Measurements from ENCODE around the gene PIK3CG.

Gene PIK3CG

GRCh38 chr7:106901828-106902441, 36.9 kb downstream of the PIK3CG start:
- Histone ChIP-seq H3K27ac (ENCODE audit: low read depth, low read length) (no peak overlapping the region), H3F3A (ENCODE audit: insufficient read depth) (no peaks in the 10 kb centered on the region), H3K79me2 (ENCODE audit: insufficient read depth, low read length) (peaks cover 19% of the 10 kb centered on the region), H3K9me2 (replicated peaks; ENCODE audit: insufficient read depth, low read length) (no peaks in the 10 kb centered on the region), H3K9ac (ENCODE audit: low read length) (no peak overlapping the region), H3K4me2 (ENCODE audit: low read depth, low read length, poor library complexity, severe bottlenecking) (no peak overlapping the region), H2AFZ (ENCODE audit: low read depth, low read length, severe bottlenecking) (no peak overlapping the region), H3K27me3 (ENCODE audit: low read length) (no peaks in the 10 kb centered on the region), H3K36me3 (ENCODE audit: low read length) (peaks cover 16% of the 10 kb centered on the region; the same call in 1 of the 2 replicates), H3K9me3 (ENCODE audit: insufficient read depth, low read length) (no peaks in the 10 kb centered on the region), H3K4me3 (ENCODE audit: insufficient read depth, low read length, poor library complexity, severe bottlenecking) (no peak overlapping the region), H4K20me1 (ENCODE audit: low read depth, low read length) (no peaks in the 10 kb centered on the region)
- TF ChIP-seq EZH2phosphoT487 (conservative IDR thresholded peaks at IDR 0.05; ENCODE audit: low read length) (no peak), CTCF (IDR thresholded peaks at IDR 0.05; ENCODE audit: insufficient read depth, low read length, poor library complexity, severe bottlenecking) (no peak)

GRCh38 chr7:106905734-106906133, 40.7 kb downstream of the PIK3CG start:
- no peaks in the 10 kb centered on the region for H3K27me3 ChIP-seq (ENCODE audit: low read length)
- H3K4me2 ChIP-seq (ENCODE audit: low read depth, low read length, poor library complexity, severe bottlenecking): no peak overlapping the region
- no peaks in the 10 kb centered on the region for H3K9me2 ChIP-seq (replicated peaks; ENCODE audit: insufficient read depth, low read length)
- H2AFZ ChIP-seq (ENCODE audit: low read depth, low read length, severe bottlenecking): no peak overlapping the region
- no peak for TF ChIP-seq CTCF (IDR thresholded peaks at IDR 0.05; ENCODE audit: insufficient read depth, low read length, poor library complexity, severe bottlenecking)
- no peak for TF ChIP-seq EZH2phosphoT487 (conservative IDR thresholded peaks at IDR 0.05; ENCODE audit: low read length)
- no peaks in the 10 kb centered on the region for H3K9me3 ChIP-seq (ENCODE audit: insufficient read depth, low read length)
- no peak overlapping the region for H3K4me3 ChIP-seq (ENCODE audit: insufficient read depth, low read length, poor library complexity, severe bottlenecking)
- no peaks in the 10 kb centered on the region for H3F3A ChIP-seq (ENCODE audit: insufficient read depth)
- H3K27ac ChIP-seq (ENCODE audit: low read depth, low read length): no peak overlapping the region
- peaks cover 9% of the 10 kb centered on the region; the same call in 1 of the 2 replicates for H3K36me3 ChIP-seq (ENCODE audit: low read length)
- H3K9ac ChIP-seq (ENCODE audit: low read length): no peak overlapping the region
- H4K20me1 ChIP-seq (ENCODE audit: low read depth, low read length): no peaks in the 10 kb centered on the region
- H3K79me2 ChIP-seq (ENCODE audit: insufficient read depth, low read length): peaks cover 5% of the 10 kb centered on the region; the same call in 1 of the 2 replicates

GRCh38 chr7:106911959-106912358, 46.9 kb downstream of the PIK3CG start:
- H3K27me3 ChIP-seq (ENCODE audit: low read length): no peaks in the 10 kb centered on the region
- H3K4me2 ChIP-seq (ENCODE audit: low read depth, low read length, poor library complexity, severe bottlenecking): no peak overlapping the region
- no peak overlapping the region for H3K4me3 ChIP-seq (ENCODE audit: insufficient read depth, low read length, poor library complexity, severe bottlenecking)
- no peaks in the 10 kb centered on the region for H3K79me2 ChIP-seq (ENCODE audit: insufficient read depth, low read length)
- no peak overlapping the region for H2AFZ ChIP-seq (ENCODE audit: low read depth, low read length, severe bottlenecking)
- no peaks in the 10 kb centered on the region for H3F3A ChIP-seq (ENCODE audit: insufficient read depth)
- H3K9me3 ChIP-seq (ENCODE audit: insufficient read depth, low read length): no peaks in the 10 kb centered on the region
- TF ChIP-seq CTCF (IDR thresholded peaks at IDR 0.05; ENCODE audit: insufficient read depth, low read length, poor library complexity, severe bottlenecking) (no peak), EZH2phosphoT487 (conservative IDR thresholded peaks at IDR 0.05; ENCODE audit: low read length) (no peak)
- no peak overlapping the region for H3K9ac ChIP-seq (ENCODE audit: low read length)
- no peaks in the 10 kb centered on the region for H3K9me2 ChIP-seq (replicated peaks; ENCODE audit: insufficient read depth, low read length)
- no peaks in the 10 kb centered on the region; the same call in 1 of the 2 replicates for H3K36me3 ChIP-seq (ENCODE audit: low read length)
- H3K27ac ChIP-seq (ENCODE audit: low read depth, low read length): no peak overlapping the region
- H4K20me1 ChIP-seq (ENCODE audit: low read depth, low read length): no peaks in the 10 kb centered on the region
